Osteoblast (primary cell): ENCODE data around the gene CBX5. TPM values are rescaled to one million over a fixed set of nuclear protein-coding genes. Genes with fewer than 3 reads are reported as not detected.
"Not testable (repeated sequence)": the region's sequence is repeated elsewhere in the genome, so short reads cannot be mapped to it uniquely, and the experiment has no call there.

Source experiments
- DNase-seq: peaks from one replicate; pipeline ENCODE4 v3.0.0; 2011; ENCODE audit warnings: low spot score, mixed read lengths; ENCODE audit not compliant: insufficient read length; ENCODE audit errors: missing footprints
- H2AFZ ChIP-seq: 2 replicates; pipeline ENCODE4 v1.6.0; 2011; ENCODE audit warnings: mild to moderate bottlenecking, low read length
- H3K27ac ChIP-seq: 2 replicates; pipeline ENCODE4 v1.5.1; 2011; ENCODE audit warnings: mild to moderate bottlenecking, low read depth, low read length, moderate library complexity
- H3K27me3 ChIP-seq: 2 replicates; pipeline ENCODE4 v1.6.0; 2012; ENCODE audit warnings: mild to moderate bottlenecking, control low read depth, inconsistent platforms, low read length, moderate library complexity; ENCODE audit not compliant: insufficient read depth
- H3K36me3 ChIP-seq: 2 replicates; pipeline ENCODE4 v1.5.1; 2011; ENCODE audit warnings: mild to moderate bottlenecking, low read length, control low read depth, moderate library complexity; ENCODE audit not compliant: insufficient read depth
- H3K4me1 ChIP-seq: 2 replicates; pipeline ENCODE4 v1.5.1; 2011; ENCODE audit warnings: mild to moderate bottlenecking, low read length, control low read depth, moderate library complexity; ENCODE audit not compliant: insufficient read depth
- H3K4me2 ChIP-seq: 2 replicates; pipeline ENCODE4 v1.6.0; 2011; ENCODE audit warnings: mild to moderate bottlenecking, low read length; ENCODE audit not compliant: insufficient read depth
- H3K4me3 ChIP-seq: fragments of 200-600 bp; sonication (generic); 3 replicates; pipeline ENCODE4 v1.5.1; 2012; ENCODE audit warnings: mild to moderate bottlenecking, low read length, inconsistent platforms; ENCODE audit not compliant: insufficient read depth
- H3K79me2 ChIP-seq: 2 replicates; pipeline ENCODE4 v1.6.0; 2012; ENCODE audit warnings: mild to moderate bottlenecking, low read length, control low read depth, inconsistent platforms; ENCODE audit not compliant: insufficient read depth
- H3K9me3 ChIP-seq: 2 replicates; pipeline ENCODE4 v1.5.1; 2011; ENCODE audit warnings: low read depth, low read length, control low read depth
- H4K20me1 ChIP-seq: 2 replicates; pipeline ENCODE4 v1.6.0; 2012; ENCODE audit warnings: mild to moderate bottlenecking, low read length, control low read depth; ENCODE audit not compliant: insufficient read depth
- CTCF ChIP-seq: IDR thresholded peaks from 2 replicates; pipeline ENCODE4 v1.5.1; 2011; ENCODE audit warnings: mild to moderate bottlenecking, low read depth, low read length, moderate library complexity; ENCODE audit errors: extremely low read depth
- total RNA-seq: library from RNA; depleted of rRNA; stranded (reverse); fragments of >200 nt; gene quantifications from 2 replicates; pipeline ENCODE4 v1.2.3, GENCODE V29; 2012

CBX5 gene
- total RNA-seq, 1 donor = 37.6 TPM

GRCh38 chr12:54239620-54240019, 40.3 kb downstream of the CBX5 start:
- no peaks in the 10 kb centered on the region for H3K27me3 ChIP-seq
- H3K4me2 ChIP-seq = no peak overlapping the region
- H3K27ac ChIP-seq = no peak overlapping the region
- no peak overlapping the region for H2AFZ ChIP-seq
- no peaks in the 10 kb centered on the region for H4K20me1 ChIP-seq
- peaks cover 4% of the 10 kb centered on the region for H3K79me2 ChIP-seq
- H3K9me3 ChIP-seq = no peaks in the 10 kb centered on the region
- DNase-seq = peak; percentile 14
- H3K4me1 ChIP-seq = no peaks in the 10 kb centered on the region
- peaks cover 47% of the 10 kb centered on the region for H3K36me3 ChIP-seq
- no peak for TF ChIP-seq CTCF
- H3K4me3 ChIP-seq = no peak overlapping the region

GRCh38 chr12:54238531-54238930, 41.4 kb downstream of the CBX5 start:
- no peaks in the 10 kb centered on the region for H3K27me3 ChIP-seq

GRCh38 chr12:54232790-54233189, 47.1 kb downstream of the CBX5 start:
- peak; percentile 90 for DNase-seq
- H3K27me3 ChIP-seq = no peaks in the 10 kb centered on the region
- no peaks in the 10 kb centered on the region for H4K20me1 ChIP-seq
- H3K79me2 ChIP-seq = peaks cover 2% of the 10 kb centered on the region
- H3K4me2 ChIP-seq = peak overlapping the region; percentile 12
- H3K4me1 ChIP-seq = peaks cover 50% of the 10 kb centered on the region
- H2AFZ ChIP-seq = no peak overlapping the region
- no peaks in the 10 kb centered on the region for H3K36me3 ChIP-seq
- peak overlapping the region; percentile 80 for H3K27ac ChIP-seq
- TF ChIP-seq CTCF = peak; percentile 59
- H3K9me3 ChIP-seq = no peaks in the 10 kb centered on the region
- H3K4me3 ChIP-seq = no peak overlapping the region

More at GRCh38 chr12:54238531-54238930, 41.4 kb downstream of the CBX5 start:
- no peak overlapping the region for H3K27ac ChIP-seq
- H3K4me1 ChIP-seq = peaks cover under 1% of the 10 kb centered on the region
- no peak overlapping the region for H2AFZ ChIP-seq
- peaks cover 40% of the 10 kb centered on the region for H3K36me3 ChIP-seq
- TF ChIP-seq CTCF = no peak
- no peaks in the 10 kb centered on the region for H4K20me1 ChIP-seq
- DNase-seq = no peak
- H3K4me2 ChIP-seq = no peak overlapping the region
- peaks cover 3% of the 10 kb centered on the region for H3K79me2 ChIP-seq
- H3K9me3 ChIP-seq = no peaks in the 10 kb centered on the region
- no peak overlapping the region for H3K4me3 ChIP-seq

GRCh38 chr12:54231269-54231668, 48.7 kb downstream of the CBX5 start:
- H3K4me3 ChIP-seq, H3K4me2 ChIP-seq, H3K36me3 ChIP-seq, H3K27me3 ChIP-seq, H3K27ac ChIP-seq, H3K9me3 ChIP-seq, H3K79me2 ChIP-seq, H4K20me1 ChIP-seq, H2AFZ ChIP-seq, DNase-seq: not testable (repeated sequence)
- H3K4me1 ChIP-seq = peaks cover 50% of the 10 kb centered on the region

GRCh38 chr12:54230555-54230954, 49.4 kb downstream of the CBX5 start:
- no peak overlapping the region for H3K4me3 ChIP-seq
- peak overlapping the region; percentile 62 for H3K4me2 ChIP-seq
- peak overlapping the region; percentile 85 for H3K27ac ChIP-seq
- no peaks in the 10 kb centered on the region for H3K36me3 ChIP-seq
- no peak overlapping the region for H2AFZ ChIP-seq
- TF ChIP-seq CTCF = no peak
- peak; percentile 0 for DNase-seq
- H3K79me2 ChIP-seq = peaks cover 2% of the 10 kb centered on the region
- no peaks in the 10 kb centered on the region for H3K27me3 ChIP-seq
- H4K20me1 ChIP-seq = no peaks in the 10 kb centered on the region
- peaks cover 50% of the 10 kb centered on the region for H3K4me1 ChIP-seq
- H3K9me3 ChIP-seq = no peaks in the 10 kb centered on the region
